Measurements from ENCODE around the gene PNP.
A peak's percentile ranks its signal among the peaks of the same experiment; 100 is the strongest.
"Not testable (repeated sequence)": the region's sequence is repeated elsewhere in the genome, so short reads cannot be mapped to it uniquely, and the experiment has no call there.

The PNP gene

DNA sequence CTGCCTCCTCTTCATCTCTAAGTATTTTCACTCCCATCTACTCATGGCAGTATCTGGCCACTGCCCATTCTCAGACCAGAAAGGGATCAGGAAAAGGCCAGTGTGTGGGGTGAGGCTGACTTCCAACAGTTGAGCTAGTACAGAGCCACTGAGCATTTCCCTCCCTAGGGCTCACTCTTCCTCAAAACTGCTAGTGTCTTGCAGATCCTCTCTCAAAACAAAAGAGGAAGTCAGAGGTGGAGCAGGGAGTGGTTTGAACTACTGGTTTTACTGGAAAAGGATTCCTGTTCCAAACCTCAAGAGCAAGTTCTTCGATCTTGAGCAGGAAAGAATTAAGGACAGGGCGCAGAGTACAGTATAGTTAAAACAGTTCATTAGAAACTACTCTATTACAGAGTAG lies 24.4 kb downstream of the PNP start:
- peak; percentile 10 for DNase-seq

DNA sequence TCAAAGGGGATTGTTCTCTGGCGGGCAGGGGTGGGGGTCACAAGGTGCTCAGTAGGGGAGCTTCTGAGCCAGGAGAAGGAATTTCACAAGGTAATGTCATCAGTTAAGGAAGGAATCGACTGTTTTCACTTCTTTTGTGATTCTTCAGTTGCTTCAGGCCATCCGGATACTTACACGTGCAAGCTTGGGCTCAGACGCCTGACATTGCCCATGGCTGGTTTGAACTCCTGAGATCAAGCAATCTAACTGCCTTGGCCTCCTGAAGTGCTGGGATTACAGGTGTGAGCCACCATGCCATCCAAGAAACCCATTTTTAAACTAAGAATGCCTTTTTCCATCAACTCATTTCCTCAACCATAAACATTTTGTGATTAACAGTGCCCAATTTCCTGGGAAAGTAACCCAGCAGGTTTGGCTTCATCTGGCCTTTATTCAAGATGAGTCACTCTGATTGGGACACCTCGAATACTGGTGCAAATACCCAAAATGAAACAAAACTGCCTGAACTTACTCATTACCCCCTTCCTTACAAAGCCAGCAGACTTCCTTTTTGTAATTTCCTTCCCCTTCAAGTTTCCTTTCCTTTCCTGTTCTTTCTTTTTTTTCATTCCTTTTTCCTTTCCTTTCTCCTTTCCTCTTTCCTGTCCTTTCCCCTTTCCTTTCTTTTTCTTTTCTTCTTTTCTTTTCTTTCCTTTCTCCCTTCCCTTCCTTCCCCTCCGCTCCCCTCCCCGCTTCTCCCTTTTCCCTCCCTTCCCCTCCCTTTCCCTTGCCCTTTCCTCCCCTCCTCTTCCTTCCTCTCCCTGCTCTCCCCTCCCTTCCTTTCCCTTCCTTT lies 25.9 kb downstream of the PNP start:
- DNase-seq, result peak; percentile 15

DNA sequence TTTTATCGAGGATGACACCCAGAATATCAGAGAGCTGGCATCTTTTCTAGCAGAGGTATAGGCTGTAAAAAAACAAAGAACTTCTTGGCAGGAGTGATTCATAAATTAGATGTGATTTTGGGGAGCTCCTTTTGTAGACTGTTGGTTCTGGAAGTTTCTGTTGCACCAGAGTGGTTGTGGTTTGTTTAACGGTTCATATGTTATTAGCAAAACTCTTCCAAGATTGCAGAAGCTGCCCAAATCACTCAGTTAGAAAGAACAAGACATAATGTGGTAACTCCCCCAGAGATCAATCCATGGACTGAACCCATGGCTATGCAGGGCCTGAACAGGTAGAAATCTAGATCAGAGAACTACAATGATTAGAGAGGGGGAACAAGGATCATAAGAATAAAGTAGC lies 29.4 kb downstream of the PNP start:
- no peak for DNase-seq

DNA sequence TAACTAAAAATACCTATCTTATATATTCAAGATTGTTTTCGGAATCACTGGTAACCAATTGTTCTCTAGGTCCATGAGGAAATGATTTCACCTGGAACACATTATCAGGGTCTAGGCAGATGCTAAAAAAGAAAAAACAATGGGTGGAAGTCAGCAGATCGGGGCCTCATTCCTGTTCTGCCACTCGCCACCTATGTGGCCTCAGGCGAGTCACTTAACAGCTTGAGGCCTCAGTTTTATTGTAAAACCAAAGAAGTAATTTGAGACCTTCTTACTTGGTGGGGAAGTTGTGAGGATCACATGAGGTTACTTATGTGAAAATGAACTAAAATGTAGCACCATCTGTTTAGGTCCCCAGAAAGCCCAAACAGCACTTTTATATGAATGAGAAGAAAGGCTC lies 29.9 kb downstream of the PNP start:
- no peak for DNase-seq

DNA sequence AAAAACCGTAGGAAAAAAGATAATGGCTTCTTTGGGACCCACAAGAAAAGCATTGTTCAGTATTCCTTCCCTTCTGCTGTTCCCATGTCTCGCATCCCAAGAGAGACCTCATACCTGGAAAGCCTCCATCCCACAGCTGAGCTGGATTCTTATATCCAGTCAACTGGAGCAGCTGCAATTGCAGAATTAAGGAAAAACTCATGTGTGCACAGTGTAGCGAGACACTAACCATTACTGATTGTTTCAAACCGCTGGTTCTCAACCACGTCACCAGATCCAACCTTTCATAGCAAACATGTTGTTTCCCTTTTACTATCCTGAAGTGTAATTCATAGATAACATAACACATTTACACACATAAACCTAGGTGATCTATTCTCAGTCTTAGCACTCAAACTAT lies 30.7 kb downstream of the PNP start:
- DNase-seq, result no peak

DNA sequence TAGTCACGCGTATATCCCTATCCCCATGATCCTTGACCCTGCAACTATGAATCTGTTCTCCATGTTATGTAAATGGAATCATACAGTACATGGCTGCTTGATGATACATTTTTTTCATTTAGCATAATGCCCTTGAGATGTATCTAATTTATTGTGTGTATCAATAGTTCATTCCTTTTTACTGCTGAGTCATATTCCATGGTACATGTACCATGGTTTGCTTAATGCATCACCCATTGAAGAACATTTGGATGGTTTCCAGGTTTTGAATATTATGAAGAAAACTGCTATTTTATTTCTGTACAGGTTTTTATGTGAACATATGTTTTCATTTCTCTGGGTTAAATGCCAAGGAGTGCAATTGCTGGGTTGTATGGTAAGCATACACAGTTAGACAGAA lies 32.1 kb downstream of the PNP start:
- no peak for DNase-seq

DNA sequence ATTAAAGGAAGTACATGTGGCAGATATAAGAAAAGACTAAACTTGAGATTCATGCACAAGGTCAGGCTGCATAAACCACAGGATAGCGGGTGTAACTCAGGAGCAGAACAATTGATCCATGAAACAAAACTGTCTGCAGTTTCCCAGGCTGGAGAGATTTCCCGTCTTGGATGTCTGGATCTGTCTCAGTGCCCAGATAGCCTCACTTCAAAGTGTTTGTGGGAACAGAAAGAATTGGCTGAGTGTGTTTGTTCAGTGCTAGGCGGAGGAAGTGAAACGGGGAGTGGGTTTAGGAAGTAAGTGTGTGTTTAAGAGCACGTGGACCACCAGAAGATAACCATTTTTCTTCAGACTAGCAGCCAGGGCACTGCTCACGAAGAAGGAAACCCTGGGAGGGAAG lies 34.7 kb downstream of the PNP start:
- no peak for DNase-seq

DNA sequence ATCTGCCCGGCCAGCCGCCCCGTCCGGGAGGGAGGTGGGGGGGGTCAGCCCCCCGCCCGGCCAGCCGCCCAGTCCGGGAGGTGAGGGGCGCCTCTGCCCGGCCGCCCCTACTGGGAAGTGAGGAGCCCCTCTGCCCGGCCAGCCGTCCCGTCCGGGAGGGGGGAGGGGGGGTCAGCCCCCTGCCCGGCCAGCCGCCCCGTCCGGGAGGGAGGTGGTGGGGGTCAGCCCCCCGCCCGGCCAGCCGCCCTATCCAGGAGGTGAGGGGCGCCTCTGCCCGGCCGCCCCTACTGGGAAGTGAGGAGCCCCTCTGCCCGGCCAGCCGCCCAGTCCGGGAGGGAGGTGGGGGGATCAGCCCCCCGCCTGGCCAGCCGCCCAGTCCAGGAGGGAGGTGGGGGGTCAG lies 37.1 kb downstream of the PNP start:
- DNase-seq, result not testable (repeated sequence)

DNA sequence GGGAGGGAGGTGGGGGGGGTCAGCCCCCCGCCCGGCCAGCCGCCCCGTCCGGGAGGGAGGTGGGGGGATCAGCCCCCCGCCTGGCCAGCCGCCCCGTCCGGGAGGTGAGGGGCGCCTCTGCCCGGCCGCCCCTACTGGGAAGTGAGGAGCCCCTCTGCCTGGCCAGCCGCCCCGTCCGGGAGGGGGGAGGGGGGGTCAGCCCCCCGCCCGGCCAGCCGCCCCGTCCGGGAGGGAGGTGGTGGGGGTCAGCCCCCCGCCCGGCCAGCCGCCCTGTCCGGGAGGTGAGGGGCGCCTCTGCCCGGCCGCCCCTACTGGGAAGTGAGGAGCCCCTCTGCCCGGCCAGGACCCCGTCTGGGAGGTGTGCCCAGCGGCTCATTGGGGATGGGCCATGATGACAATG lies 37.5 kb downstream of the PNP start:
- not testable (repeated sequence) for DNase-seq

DNA sequence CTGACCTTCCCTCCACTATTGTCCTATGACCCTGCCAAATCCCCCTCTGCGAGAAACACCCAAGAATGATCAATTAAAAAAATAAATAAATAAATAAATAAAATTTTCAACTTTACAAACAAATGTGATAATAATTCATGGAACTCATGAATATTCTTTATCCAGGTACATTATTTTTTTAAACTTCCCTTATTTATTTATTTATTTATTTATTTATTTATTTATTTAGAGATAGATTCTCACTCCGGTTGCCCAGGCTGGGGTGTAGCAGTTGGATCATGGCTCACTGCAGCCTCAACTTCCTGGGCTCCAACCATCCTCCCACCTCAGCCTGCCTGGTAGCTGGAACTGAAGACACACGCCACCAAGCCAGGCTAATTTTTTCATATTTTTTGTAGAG lies 38.3 kb downstream of the PNP start:
- not testable (repeated sequence) for DNase-seq

DNA sequence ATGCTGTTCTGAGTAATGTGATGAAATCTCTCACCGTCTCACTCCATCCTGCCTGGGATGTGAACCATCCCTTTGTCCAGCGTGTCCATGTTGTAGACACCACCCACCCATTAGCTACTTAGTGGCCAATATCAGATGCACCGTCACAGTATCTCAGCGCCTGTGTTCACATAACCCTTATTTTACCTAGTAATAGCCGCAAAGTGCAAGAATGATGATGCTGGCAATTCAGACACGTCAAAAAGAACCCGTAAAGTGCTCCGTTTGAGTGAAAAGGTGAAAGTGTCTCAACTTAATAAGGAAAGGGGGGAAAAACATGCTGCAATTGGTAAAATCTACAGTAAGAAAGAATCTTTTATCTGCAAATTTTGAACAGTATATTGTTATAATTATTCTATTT lies 39.2 kb downstream of the PNP start:
- no peak for DNase-seq

DNA sequence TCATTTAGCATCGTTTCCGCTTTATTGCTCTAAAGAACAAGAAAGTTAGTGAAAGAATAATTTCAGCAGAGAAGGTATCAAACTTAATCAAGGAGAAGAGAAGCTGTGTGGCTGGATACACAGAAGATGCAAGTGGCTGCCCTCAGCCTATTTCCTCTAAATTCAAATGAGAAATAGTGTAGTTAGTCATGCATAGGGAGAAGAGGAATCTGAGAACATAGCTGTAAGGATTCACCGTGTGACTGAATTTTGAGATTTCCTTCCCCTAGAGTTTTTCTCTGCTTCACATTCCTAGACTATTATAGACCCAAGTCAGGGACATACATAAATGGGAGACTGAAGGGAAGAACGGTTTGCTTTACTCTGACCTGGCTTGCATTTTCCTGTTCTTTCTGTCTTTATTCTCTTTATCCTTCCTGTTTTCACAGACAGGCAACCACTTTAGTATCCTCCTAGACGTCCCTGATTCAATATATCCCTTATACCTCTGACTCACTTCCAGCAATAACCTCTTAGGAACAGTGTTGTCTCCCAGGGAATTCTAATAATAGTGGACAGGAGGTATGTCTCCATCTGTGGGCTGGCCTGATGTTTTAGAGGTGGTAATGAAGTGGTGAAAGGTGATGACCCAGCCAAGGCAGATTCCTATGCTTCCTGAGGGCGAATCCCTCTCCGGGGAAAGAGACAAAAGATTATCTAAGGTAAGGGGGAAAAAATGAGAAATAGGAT lies 43.1 kb downstream of the PNP start:
- DNase-seq, result no peak

DNA sequence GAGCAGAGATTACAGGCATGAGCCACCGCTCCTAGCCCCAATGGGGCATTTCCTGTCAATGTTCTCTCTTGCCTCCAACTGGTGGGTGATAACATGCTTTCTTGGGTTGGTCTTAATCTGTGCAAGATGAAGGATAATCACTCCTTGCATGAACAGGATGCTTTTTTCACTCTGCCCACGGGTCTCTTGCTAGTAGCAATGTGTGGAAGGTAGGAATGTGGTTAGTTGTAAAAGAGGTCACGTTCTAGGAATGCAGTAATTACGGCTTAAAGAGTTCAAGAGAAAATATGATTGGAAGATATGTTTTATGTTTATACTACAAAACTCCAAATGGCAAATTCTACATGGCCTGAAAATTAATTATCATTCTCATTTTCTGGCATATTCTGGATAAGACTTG lies 46.6 kb downstream of the PNP start:
- no peak for DNase-seq

DNA sequence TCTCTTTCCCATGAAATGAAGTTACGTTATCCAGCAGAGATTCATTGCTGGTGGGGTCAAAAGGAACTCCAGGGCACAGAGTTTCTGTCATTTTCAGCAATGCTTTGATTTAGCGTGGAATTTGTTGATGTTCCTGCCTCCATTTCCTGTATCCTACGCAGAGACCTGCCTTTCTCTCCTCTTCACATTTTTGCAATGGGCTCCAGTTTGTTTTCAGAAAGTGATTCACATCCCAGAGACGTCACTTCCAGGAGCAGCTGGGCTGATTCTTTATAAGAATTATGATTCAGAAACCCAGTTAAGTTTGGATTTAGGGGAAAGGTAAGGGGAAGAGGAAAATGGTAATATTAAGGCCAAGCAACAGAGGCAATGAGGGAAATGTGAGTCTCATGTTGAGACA lies 47.7 kb downstream of the PNP start:
- no peak for DNase-seq

DNA sequence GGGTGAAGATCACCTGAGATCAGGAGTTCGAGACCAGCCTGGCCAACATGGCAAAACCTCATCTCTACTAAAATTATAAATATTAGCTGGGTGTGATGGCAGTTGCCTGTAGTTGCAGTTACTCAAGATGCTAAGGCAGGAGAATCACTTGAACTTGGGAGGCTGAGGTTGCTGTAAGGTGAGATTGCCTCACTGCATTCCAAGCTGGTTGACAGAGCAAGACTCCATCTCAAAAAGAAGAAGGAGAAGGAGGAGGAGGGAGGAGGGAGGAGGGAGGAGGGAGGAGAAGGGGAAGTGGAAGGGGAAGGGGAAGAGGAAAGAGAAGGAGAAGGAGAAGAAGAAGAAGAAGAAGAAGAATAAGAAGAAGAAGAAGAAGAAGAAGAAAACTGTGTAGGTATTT lies 53.1 kb downstream of the PNP start:
- DNase-seq, result no peak

DNA sequence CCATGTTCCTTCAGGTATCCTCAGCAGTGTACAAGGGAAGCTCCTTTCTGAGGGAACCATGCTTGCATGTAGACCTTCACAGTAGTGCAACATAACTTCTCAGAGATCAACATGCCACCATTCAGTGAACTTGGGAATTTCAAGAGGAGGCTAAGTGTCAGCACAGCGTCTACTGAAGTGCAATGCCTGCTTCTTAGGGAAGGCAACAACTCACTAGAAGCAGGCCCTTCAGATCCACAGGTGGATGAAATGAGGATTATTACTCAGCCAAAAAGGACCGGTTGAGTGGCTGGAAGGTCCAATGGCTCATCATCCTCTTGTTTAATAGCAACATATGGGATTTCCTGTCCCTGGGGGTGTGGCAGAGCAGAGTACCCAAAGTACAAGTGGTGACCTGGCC lies 54.8 kb downstream of the PNP start:
- DNase-seq, result no peak
